OCI-LY7 (cell line): ENCODE data around the gene CCT6A. TPM values are rescaled to one million over a fixed set of nuclear protein-coding genes. Genes with fewer than 3 reads are reported as not detected.
"Not testable (repeated sequence)": the region's sequence is repeated elsewhere in the genome, so short reads cannot be mapped to it uniquely, and the experiment has no call there.

Source experiments
- BruUV-seq: library from RNA; stranded (reverse); fragments of 400-500 nt; replicated peaks from 2 replicates; lab custom pipeline; 2021; lab: Mats Ljungman, UMichigan
- CTCF ChIA-PET: fragments of 300-600 bp; sonication (Branson Sonifier 250); formaldehyde crosslinking; loops from one replicate; lab custom pipeline; 2022; ENCODE audit warnings: antibody characterized with exemption; ENCODE audit not compliant: unreplicated experiment; lab: Charles Lee
- POLR2A ChIA-PET: fragments of 300-600 bp; sonication (Branson Sonifier 250); formaldehyde crosslinking; loops from one replicate; lab custom pipeline; 2022; ENCODE audit warnings: antibody characterized with exemption; lab: Charles Lee
- DNase-seq: peaks from one replicate; pipeline ENCODE4 v3.0.0-alpha.2; 2015; ENCODE audit warnings: low spot score
- H2AFZ ChIP-seq: fragments of 200-600 bp; sonication (generic), shearing (Covaris generic); 2 replicates; pipeline ENCODE4 v1.6.1; 2014; ENCODE audit warnings: mild to moderate bottlenecking, antibody characterized with exemption, low read length, moderate library complexity
- H3K27ac ChIP-seq: fragments of 200-600 bp; sonication (generic); 2 replicates; pipeline ENCODE4 v1.5.1; 2014; ENCODE audit warnings: mixed run types, low read depth, mild to moderate bottlenecking, moderate library complexity, low read length, inconsistent platforms; ENCODE audit not compliant: poor library complexity, severe bottlenecking
- H3K36me3 ChIP-seq: fragments of 200-600 bp; sonication (generic); 2 replicates; pipeline ENCODE4 v1.6.1; 2014; ENCODE audit warnings: mild to moderate bottlenecking, antibody characterized with exemption, low read length, moderate library complexity, mixed read lengths; ENCODE audit not compliant: insufficient read depth
- H3K4me1 ChIP-seq: fragments of 200-600 bp; sonication (generic); 2 replicates; pipeline ENCODE4 v1.5.1; 2014; ENCODE audit warnings: mild to moderate bottlenecking, low read length; ENCODE audit not compliant: insufficient read depth, poor library complexity, severe bottlenecking
- H3K4me2 ChIP-seq: fragments of 200-600 bp; sonication (generic); 2 replicates; pipeline ENCODE4 v1.6.1; 2014; ENCODE audit warnings: mild to moderate bottlenecking, low read length
- H3K4me3 ChIP-seq: fragments of 200-600 bp; sonication (generic); 2 replicates; pipeline ENCODE4 v1.5.1; 2014; ENCODE audit warnings: mild to moderate bottlenecking, low read depth, low read length; ENCODE audit not compliant: poor library complexity, severe bottlenecking
- H3K79me2 ChIP-seq: fragments of 200-600 bp; sonication (generic); 2 replicates; pipeline ENCODE4 v1.6.1; 2016; ENCODE audit warnings: low read depth, mild to moderate bottlenecking, low read length, moderate library complexity, mixed read lengths; ENCODE audit not compliant: insufficient read depth
- H3K9me2 ChIP-seq: fragments of 200-600 bp; sonication (generic); 2 replicates; pipeline ENCODE4 v1.6.1; 2016; ENCODE audit warnings: mild to moderate bottlenecking, low read length, mixed read lengths; ENCODE audit not compliant: insufficient read depth
- H3K9me3 ChIP-seq: fragments of 200-600 bp; sonication (generic); 2 replicates; pipeline ENCODE4 v1.6.1; 2014; ENCODE audit warnings: mild to moderate bottlenecking, mixed run types, low read length, mixed read lengths
- H4K20me1 ChIP-seq: fragments of 200-600 bp; sonication (generic); 2 replicates; pipeline ENCODE4 v1.6.1; 2014; ENCODE audit warnings: mild to moderate bottlenecking, antibody characterized with exemption, low read length, moderate library complexity, mixed read lengths; ENCODE audit not compliant: insufficient read depth
- CTCF ChIP-seq: fragments of 200-600 bp; sonication (generic); conservative IDR thresholded peaks from 2 replicates; pipeline ENCODE4 v1.5.1; 2014; ENCODE audit warnings: mild to moderate bottlenecking, antibody characterized with exemption, low read length, moderate library complexity, mixed read lengths
- EZH2phosphoT487 ChIP-seq: fragments of 200-600 bp; sonication (generic); IDR thresholded peaks from 2 replicates; pipeline ENCODE4 v1.6.1; 2018; ENCODE audit warnings: low read depth, borderline replicate concordance, mild to moderate bottlenecking, mixed run types, antibody characterized with exemption, low read length, moderate library complexity, mixed read lengths
- intact Hi-C: fragments of 100-400 bp; cut with micrococcal nuclease; formaldehyde crosslinking; loops from one replicate; pipeline ENCODE4 v1.10.0; 2022; ENCODE audit not compliant: unreplicated experiment
- total RNA-seq, 2 experiments: library from RNA; depleted of rRNA in 1 of 2; stranded (reverse); fragments of >200 nt in 1 of 2; shearing (Covaris generic) in 1 of 2; gene quantifications; 2 replicates each; pipeline ENCODE4 v1.2.3, GENCODE V29; 2014 to 2022

Gene CCT6A
- total RNA-seq, 2 experiments from 2014 or later = 151 to 219 TPM

GRCh38 chr7:56007167-56007652 is 44.4 kb upstream of the CCT6A start:
- no peak for TF ChIP-seq CTCF
- TF ChIP-seq EZH2phosphoT487 = no peak
- DNase-seq = no peak
- Histone ChIP-seq H3K79me2 (no peaks in the 10 kb centered on the region), H3K9me2 (no peaks in the 10 kb centered on the region), H2AFZ (no peak overlapping the region), H3K27ac (no peak overlapping the region), H3K4me1 (no peaks in the 10 kb centered on the region), H3K4me2 (no peak overlapping the region), H3K9me3 (no peaks in the 10 kb centered on the region), H3K4me3 (no peak overlapping the region), H4K20me1 (no peaks in the 10 kb centered on the region), H3K36me3 (peaks cover 16% of the 10 kb centered on the region)
- BruUV-seq = no TSS peak
- CTCF ChIA-PET = no interaction called here
- POLR2A ChIA-PET = interaction anchor here (0.5 to 0.7 kb wide), 2 partner anchors 58 to 580 kb away, joined by 4 to 6 read pairs; no protein-coding TSS in a partner anchor
- intact Hi-C loops = loop anchor here (5.0 kb wide), 1 partner anchor 365 kb away; no protein-coding TSS in a partner anchor

GRCh38 chr7:56007891-56008290 is 43.7 kb upstream of the CCT6A start:
- Histone ChIP-seq H3K9me2 (no peaks in the 10 kb centered on the region), H3K4me3 (no peak overlapping the region), H2AFZ (no peak overlapping the region), H3K36me3 (peaks cover 22% of the 10 kb centered on the region), H3K79me2 (no peaks in the 10 kb centered on the region), H3K4me2 (no peak overlapping the region), H3K27ac (no peak overlapping the region), H4K20me1 (no peaks in the 10 kb centered on the region), H3K4me1 (no peaks in the 10 kb centered on the region), H3K9me3 (no peaks in the 10 kb centered on the region)
- ChIA-PET CTCF (no interaction called here), POLR2A (interaction anchor here (0.5 to 1.0 kb wide), 3 partner anchors 57 to 181 kb away, joined by 3 to 5 read pairs (median 4); no protein-coding TSS in a partner anchor)
- DNase-seq = no peak
- no TSS peak for BruUV-seq
- TF ChIP-seq EZH2phosphoT487 (no peak), CTCF (no peak)
- intact Hi-C loops = loop anchor here (5.0 kb wide), 1 partner anchor 366 kb away; no protein-coding TSS in a partner anchor

GRCh38 chr7:56009695-56010094 is 41.9 kb upstream of the CCT6A start:
- no peak overlapping the region for H3K4me3 ChIP-seq
- ChIA-PET POLR2A (no interaction called here), CTCF (no interaction called here)
- H3K79me2 ChIP-seq = no peaks in the 10 kb centered on the region
- H3K27ac ChIP-seq = no peak overlapping the region
- H3K4me2 ChIP-seq = no peak overlapping the region
- no peak for DNase-seq
- no peak overlapping the region for H2AFZ ChIP-seq
- no peaks in the 10 kb centered on the region for H3K9me2 ChIP-seq
- no peaks in the 10 kb centered on the region for H4K20me1 ChIP-seq
- H3K36me3 ChIP-seq = peaks cover 35% of the 10 kb centered on the region
- H3K9me3 ChIP-seq = no peaks in the 10 kb centered on the region
- no peak for TF ChIP-seq EZH2phosphoT487
- no peak for TF ChIP-seq CTCF
- intact Hi-C loops = loop anchor here (5.0 kb wide), 1 partner anchor 367 kb away; no protein-coding TSS in a partner anchor
- H3K4me1 ChIP-seq = no peaks in the 10 kb centered on the region
- BruUV-seq = no TSS peak

- H3K4me2 ChIP-seq, H3K9me2 ChIP-seq, H4K20me1 ChIP-seq, H3K79me2 ChIP-seq, intact Hi-C loops, CTCF ChIA-PET, BruUV-seq, H3K9me3 ChIP-seq, DNase-seq, H3K4me3 ChIP-seq, H3K4me1 ChIP-seq, H2AFZ ChIP-seq, H3K27ac ChIP-seq: not testable (repeated sequence)
- H3K36me3 ChIP-seq = peaks cover 74% of the 10 kb centered on the region
- POLR2A ChIA-PET = interaction anchor here (0.6 to 1.3 kb wide), 5 partner anchors 17 to 937 kb away, joined by 3 to 6 read pairs (median 4); partner anchors contain the start of genes CCT6A, NIPSNAP2 and PSPH
These were observed 34.5 kb upstream of the CCT6A start for GRCh38 chr7:56017015-56017414.
